Measurements from ENCODE around the gene IGFBP5. TPM values are rescaled to one million over a fixed set of nuclear protein-coding genes. Genes with fewer than 3 reads are reported as not detected.

IGFBP5 gene
- total RNA-seq, 4 donors from 2014 or later, result 480 to 2,812 (median 618) TPM

GRCh38 chr2:216629784-216630183, 65.6 kb downstream of the IGFBP5 start:
- DNase-seq, result no peak
- H3K27ac ChIP-seq, result no peak overlapping the region
- intact Hi-C loops (cut with DNase I; ENCODE audit: low total_unique reads), result no loop called here
- no peak overlapping the region for H3K4me3 ChIP-seq
- no peaks in the 10 kb centered on the region for H3K36me3 ChIP-seq
- no peaks in the 10 kb centered on the region for H3K9me3 ChIP-seq
- no peaks in the 10 kb centered on the region for H3K4me1 ChIP-seq
- H3K27me3 ChIP-seq, result no peaks in the 10 kb centered on the region
- TF ChIP-seq POLR2A (IDR thresholded peaks at IDR 0.05), result no peak
- TF ChIP-seq CTCF (IDR thresholded peaks at IDR 0.05), result no peak

DNA sequence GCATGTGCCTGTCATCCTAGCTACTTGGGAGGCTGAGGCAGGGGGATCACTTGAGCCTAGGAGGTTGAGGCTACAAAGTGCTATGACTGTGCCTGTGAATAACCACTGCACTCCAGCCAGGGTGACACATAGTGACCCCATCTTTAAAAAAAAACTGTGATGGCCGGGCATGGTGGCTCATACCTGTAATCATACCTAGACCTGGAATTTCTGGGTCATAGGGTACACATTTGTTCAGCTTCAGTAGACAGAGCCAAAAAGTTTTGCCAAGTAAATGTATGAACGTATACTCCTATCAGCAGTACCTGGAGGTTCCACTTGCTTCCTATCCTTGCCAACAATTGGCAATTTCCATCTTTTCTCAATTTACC, 68.5 kb downstream of the IGFBP5 start:
- Histone ChIP-seq H3K4me3 (no peak overlapping the region), H3K9me3 (no peaks in the 10 kb centered on the region), H3K27me3 (no peaks in the 10 kb centered on the region), H3K36me3 (no peaks in the 10 kb centered on the region), H3K27ac (no peak overlapping the region), H3K4me1 (no peaks in the 10 kb centered on the region)
- intact Hi-C loops (cut with DNase I; ENCODE audit: low total_unique reads), result no loop called here
- DNase-seq, result no peak
- TF ChIP-seq CTCF (IDR thresholded peaks at IDR 0.05) (no peak), POLR2A (IDR thresholded peaks at IDR 0.05) (no peak)

DNA sequence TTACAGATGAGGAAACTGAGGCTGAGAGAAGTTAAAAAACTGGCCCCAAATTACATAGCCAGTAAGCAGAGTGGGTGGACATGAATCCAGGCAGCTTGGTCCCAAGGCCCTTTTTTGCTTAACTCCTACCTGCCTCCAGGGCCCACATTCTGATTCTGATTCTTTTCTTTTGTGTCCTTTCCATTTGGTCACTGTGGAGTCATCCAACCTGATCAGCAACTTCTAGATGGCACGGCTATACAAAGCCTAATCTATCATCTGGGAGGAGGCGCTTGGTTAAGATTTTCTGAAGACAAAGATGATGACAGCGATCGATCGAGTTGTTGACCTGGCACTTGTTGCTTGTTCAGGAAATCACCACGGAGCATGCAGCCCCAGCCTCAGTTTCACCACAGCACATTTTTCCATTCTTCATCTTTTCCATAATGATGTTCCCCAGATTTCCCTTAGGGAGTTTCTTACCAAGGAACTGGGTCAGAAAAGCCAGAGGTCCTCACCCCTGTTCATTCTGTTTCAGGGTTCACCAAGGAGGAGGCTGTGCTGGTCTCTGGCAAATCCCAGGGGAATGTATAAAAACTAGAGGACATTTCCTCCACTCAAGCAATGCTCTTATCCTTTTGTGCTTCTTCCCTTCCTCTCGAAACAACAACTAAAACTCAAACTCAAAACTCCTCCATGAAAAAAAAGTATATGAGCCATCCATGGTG, 69.0 kb downstream of the IGFBP5 start:
- H3K36me3 ChIP-seq, result no peaks in the 10 kb centered on the region
- DNase-seq, result no peak
- intact Hi-C loops (cut with DNase I; ENCODE audit: low total_unique reads), result no loop called here
- TF ChIP-seq CTCF (IDR thresholded peaks at IDR 0.05) (no peak), POLR2A (IDR thresholded peaks at IDR 0.05) (no peak)
- no peaks in the 10 kb centered on the region for H3K27me3 ChIP-seq
- H3K4me3 ChIP-seq, result no peak overlapping the region
- H3K4me1 ChIP-seq, result no peaks in the 10 kb centered on the region
- no peak overlapping the region for H3K27ac ChIP-seq
- no peaks in the 10 kb centered on the region for H3K9me3 ChIP-seq

DNA sequence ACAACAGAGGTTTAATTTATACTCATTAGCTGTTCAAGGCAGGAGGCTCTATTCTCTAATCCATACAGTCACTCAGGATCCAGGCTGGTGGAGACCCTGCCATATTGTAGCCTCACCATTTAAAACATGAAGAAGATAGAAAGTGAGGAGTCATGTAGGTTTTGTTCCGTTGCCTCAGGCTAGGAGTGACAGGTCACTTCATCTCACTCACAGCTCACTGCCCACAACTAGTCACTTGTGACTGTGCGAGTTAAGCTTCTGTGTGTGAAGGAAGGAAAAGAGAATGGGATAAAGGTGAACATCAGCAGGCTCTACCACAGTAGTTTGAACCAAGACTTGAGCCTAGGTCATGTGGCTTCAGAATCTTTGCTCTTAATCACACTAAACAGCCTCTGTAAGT, 71.1 kb downstream of the IGFBP5 start:
- no peak overlapping the region for H3K4me3 ChIP-seq
- H3K4me1 ChIP-seq, result no peaks in the 10 kb centered on the region
- no peak for TF ChIP-seq CTCF (IDR thresholded peaks at IDR 0.05)
- TF ChIP-seq POLR2A (IDR thresholded peaks at IDR 0.05), result no peak
- no peaks in the 10 kb centered on the region for H3K36me3 ChIP-seq
- no peak overlapping the region for H3K27ac ChIP-seq
- DNase-seq, result no peak
- H3K9me3 ChIP-seq, result no peaks in the 10 kb centered on the region
- H3K27me3 ChIP-seq, result no peaks in the 10 kb centered on the region
- intact Hi-C loops (cut with DNase I; ENCODE audit: low total_unique reads), result no loop called here

GRCh38 chr2:216622526-216622925, 72.8 kb downstream of the IGFBP5 start:
- H3K36me3 ChIP-seq, result no peaks in the 10 kb centered on the region
- TF ChIP-seq POLR2A (IDR thresholded peaks at IDR 0.05), result no peak
- H3K27me3 ChIP-seq, result no peaks in the 10 kb centered on the region
- no peaks in the 10 kb centered on the region for H3K4me1 ChIP-seq
- no peak for DNase-seq
- no peak overlapping the region for H3K27ac ChIP-seq
- intact Hi-C loops (cut with DNase I; ENCODE audit: low total_unique reads), result no loop called here
- no peaks in the 10 kb centered on the region for H3K9me3 ChIP-seq
- H3K4me3 ChIP-seq, result no peak overlapping the region

Other genes with a start within 250 kb of the IGFBP5 start
- gene RPL37A, start 196.7 kb downstream of the IGFBP5 start, total RNA-seq, result 1,000 to 10,000 TPM in 3 of 4 donors, 100 to 1,000 TPM in 1; 716 to 2,917 (median 2,308) TPM
- gene IGFBP2, start 62.1 kb downstream of the IGFBP5 start, total RNA-seq, result 100 to 1,000 TPM in 2 of 4 donors, 10 to 100 TPM in 2; 59.5 to 398 (median 102) TPM
- gene TNP1, start 164.5 kb upstream of the IGFBP5 start, total RNA-seq, result not detected